ENCODE data around the gene STK17B.

Gene STK17B

GRCh38 chr2:196171248-196171871 is at the start of gene STK17B:
Gene STK17B, minus strand, starts transcription at chr2:196171578. Its CDS starts 8,195 bp downstream, at chr2:196163383.
- Histone ChIP-seq H3K9ac (ENCODE audit: low read depth, low read length, poor library complexity, severe bottlenecking) (peak within 1 kb of the TSS; percentile 96), H3K79me2 (ENCODE audit: insufficient read depth, low read length) (peaks cover 55% of the 10 kb centered on the region), H3K9me3 (ENCODE audit: insufficient read depth, low read depth, low read length) (no peaks in the 10 kb centered on the region), H4K20me1 (ENCODE audit: insufficient read depth, low read length, poor library complexity, severe bottlenecking) (peaks cover 44% of the 10 kb centered on the region), H3K4me3 (ENCODE audit: low read length, poor library complexity, severe bottlenecking) (peak within 1 kb of the TSS; percentile 78), H3K27me3 (ENCODE audit: insufficient read depth, low read length, poor library complexity, severe bottlenecking) (peaks cover 6% of the 10 kb centered on the region), H2AFZ (ENCODE audit: low read length) (peak within 1 kb of the TSS; percentile 29; the same call in 1 of the 2 replicates), H3K36me3 (ENCODE audit: insufficient read depth, low read length) (no peaks in the 10 kb centered on the region), H3F3A (ENCODE audit: low read depth) (peaks cover 12% of the 10 kb centered on the region), H3K4me2 (ENCODE audit: low read depth, low read length, poor library complexity, severe bottlenecking) (peak within 1 kb of the TSS; percentile 95), H3K9me2 (replicated peaks; ENCODE audit: low read depth, low read length) (no peaks in the 10 kb centered on the region), H3K4me1 (ENCODE audit: insufficient read depth, low read length, poor library complexity, severe bottlenecking) (peaks cover 63% of the 10 kb centered on the region)
- TF ChIP-seq, protein P1, sequence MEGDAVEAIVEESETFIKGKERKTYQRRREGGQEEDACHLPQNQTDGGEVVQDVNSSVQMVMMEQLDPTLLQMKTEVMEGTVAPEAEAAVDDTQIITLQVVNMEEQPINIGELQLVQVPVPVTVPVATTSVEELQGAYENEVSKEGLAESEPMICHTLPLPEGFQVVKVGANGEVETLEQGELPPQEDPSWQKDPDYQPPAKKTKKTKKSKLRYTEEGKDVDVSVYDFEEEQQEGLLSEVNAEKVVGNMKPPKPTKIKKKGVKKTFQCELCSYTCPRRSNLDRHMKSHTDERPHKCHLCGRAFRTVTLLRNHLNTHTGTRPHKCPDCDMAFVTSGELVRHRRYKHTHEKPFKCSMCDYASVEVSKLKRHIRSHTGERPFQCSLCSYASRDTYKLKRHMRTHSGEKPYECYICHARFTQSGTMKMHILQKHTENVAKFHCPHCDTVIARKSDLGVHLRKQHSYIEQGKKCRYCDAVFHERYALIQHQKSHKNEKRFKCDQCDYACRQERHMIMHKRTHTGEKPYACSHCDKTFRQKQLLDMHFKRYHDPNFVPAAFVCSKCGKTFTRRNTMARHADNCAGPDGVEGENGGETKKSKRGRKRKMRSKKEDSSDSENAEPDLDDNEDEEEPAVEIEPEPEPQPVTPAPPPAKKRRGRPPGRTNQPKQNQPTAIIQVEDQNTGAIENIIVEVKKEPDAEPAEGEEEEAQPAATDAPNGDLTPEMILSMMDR (conservative IDR thresholded peaks at IDR 0.05; ENCODE audit: low read length) = 0 out of 2 replicates have a peak, but pooled peaks have one; percentile 14
- TF ChIP-seq EZH2phosphoT487 (IDR thresholded peaks at IDR 0.05; ENCODE audit: borderline replicate concordance) = no peak

DNA sequence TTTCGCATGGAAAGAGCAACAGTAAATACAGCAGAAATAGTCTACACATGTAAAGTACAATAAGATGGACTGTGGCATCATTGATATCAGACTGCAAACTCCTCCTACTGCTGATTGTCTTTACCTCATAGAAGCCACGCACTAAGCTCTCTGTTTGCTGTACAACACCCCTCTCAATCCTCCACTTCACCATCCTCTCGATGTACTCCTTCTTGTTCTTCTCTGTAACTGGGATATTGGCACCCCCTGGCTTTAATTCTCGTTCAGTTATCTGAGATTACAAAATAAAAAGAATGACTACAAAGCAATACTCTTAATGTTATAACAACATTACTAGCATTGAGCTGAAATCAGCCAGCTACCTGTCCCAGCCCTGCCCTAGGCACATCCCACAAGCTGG is 49.3 kb upstream of the STK17B start:
- H3K4me2 ChIP-seq (ENCODE audit: low read depth, low read length, poor library complexity, severe bottlenecking) = no peak overlapping the region
- H3K27me3 ChIP-seq (ENCODE audit: insufficient read depth, low read length, poor library complexity, severe bottlenecking) = no peaks in the 10 kb centered on the region
- H3F3A ChIP-seq (ENCODE audit: low read depth) = no peaks in the 10 kb centered on the region
- peaks cover 38% of the 10 kb centered on the region for H3K4me1 ChIP-seq (ENCODE audit: insufficient read depth, low read length, poor library complexity, severe bottlenecking)
- TF ChIP-seq, protein P1 (conservative IDR thresholded peaks at IDR 0.05; ENCODE audit: low read length) = peak; percentile 21; the same call in 1 of the 2 replicates
- TF ChIP-seq EZH2phosphoT487 (IDR thresholded peaks at IDR 0.05; ENCODE audit: borderline replicate concordance) = no peak
- no peak overlapping the region for H3K4me3 ChIP-seq (ENCODE audit: low read length, poor library complexity, severe bottlenecking)
- no peaks in the 10 kb centered on the region for H4K20me1 ChIP-seq (ENCODE audit: insufficient read depth, low read length, poor library complexity, severe bottlenecking)
- no peaks in the 10 kb centered on the region for H3K36me3 ChIP-seq (ENCODE audit: insufficient read depth, low read length)
- H3K79me2 ChIP-seq (ENCODE audit: insufficient read depth, low read length) = no peaks in the 10 kb centered on the region
- H3K9me3 ChIP-seq (ENCODE audit: insufficient read depth, low read depth, low read length) = no peaks in the 10 kb centered on the region
- no peaks in the 10 kb centered on the region for H3K9me2 ChIP-seq (replicated peaks; ENCODE audit: low read depth, low read length)
- H2AFZ ChIP-seq (ENCODE audit: low read length) = peak overlapping the region; percentile 17; the same call in 1 of the 2 replicates
- no peak overlapping the region for H3K9ac ChIP-seq (ENCODE audit: low read depth, low read length, poor library complexity, severe bottlenecking)

- Histone ChIP-seq H3K9me2 (replicated peaks; ENCODE audit: low read depth, low read length) (no peaks in the 10 kb centered on the region), H3K9me3 (ENCODE audit: insufficient read depth, low read depth, low read length) (no peaks in the 10 kb centered on the region), H3K4me3 (ENCODE audit: low read length, poor library complexity, severe bottlenecking) (no peak overlapping the region), H4K20me1 (ENCODE audit: insufficient read depth, low read length, poor library complexity, severe bottlenecking) (no peaks in the 10 kb centered on the region), H3K36me3 (ENCODE audit: insufficient read depth, low read length) (no peaks in the 10 kb centered on the region), H2AFZ (ENCODE audit: low read length) (no peak overlapping the region), H3F3A (ENCODE audit: low read depth) (no peaks in the 10 kb centered on the region), H3K4me1 (ENCODE audit: insufficient read depth, low read length, poor library complexity, severe bottlenecking) (peaks cover 28% of the 10 kb centered on the region), H3K9ac (ENCODE audit: low read depth, low read length, poor library complexity, severe bottlenecking) (no peak overlapping the region), H3K79me2 (ENCODE audit: insufficient read depth, low read length) (no peaks in the 10 kb centered on the region), H3K27me3 (ENCODE audit: insufficient read depth, low read length, poor library complexity, severe bottlenecking) (no peaks in the 10 kb centered on the region), H3K4me2 (ENCODE audit: low read depth, low read length, poor library complexity, severe bottlenecking) (no peak overlapping the region)
- TF ChIP-seq, protein P1 (conservative IDR thresholded peaks at IDR 0.05; ENCODE audit: low read length) = no peak
- no peak for TF ChIP-seq EZH2phosphoT487 (IDR thresholded peaks at IDR 0.05; ENCODE audit: borderline replicate concordance)
Measured at GRCh38 chr2:196219671-196220070, 48.3 kb upstream of the STK17B start.
